Calu3 (cell line): ENCODE results near the gene ALDH1A2. TPM values are rescaled to one million over a fixed set of nuclear protein-coding genes. Genes with fewer than 3 reads are reported as not detected.

Experiments used
- BruUV-seq: library from RNA; stranded (reverse); fragments of 400-500 nt; replicated peaks from 2 replicates; lab custom pipeline; 2021; lab: Mats Ljungman, UMichigan
- CTCF ChIA-PET: fragments of 300-600 bp; sonication (Branson Sonifier 250); formaldehyde crosslinking; loops from one replicate; lab custom pipeline; 2022; ENCODE audit warnings: antibody characterized with exemption; lab: Charles Lee
- DNase-seq: peaks from one replicate; pipeline ENCODE4 v3.0.0; 2022
- H3K27ac Mint-ChIP-seq: one replicate; pipeline ENCODE4 v1.8.0; 2022; ENCODE audit warnings: mixed read lengths; ENCODE audit not compliant: unreplicated experiment
- H3K27me3 Mint-ChIP-seq: one replicate; pipeline ENCODE4 v1.8.0; 2022; ENCODE audit warnings: mixed read lengths; ENCODE audit not compliant: unreplicated experiment
- H3K36me3 Mint-ChIP-seq: one replicate; pipeline ENCODE4 v1.8.0; 2022; ENCODE audit warnings: mild to moderate bottlenecking, moderate library complexity, mixed read lengths; ENCODE audit not compliant: insufficient read depth, unreplicated experiment
- H3K4me1 Mint-ChIP-seq: one replicate; pipeline ENCODE4 v1.8.0; 2022; ENCODE audit warnings: mild to moderate bottlenecking, low read depth, mixed read lengths; ENCODE audit not compliant: unreplicated experiment
- H3K4me3 Mint-ChIP-seq: one replicate; pipeline ENCODE4 v1.8.0; 2022; ENCODE audit warnings: mild to moderate bottlenecking, low read depth, moderate library complexity, mixed read lengths; ENCODE audit not compliant: unreplicated experiment
- H3K9me3 Mint-ChIP-seq: one replicate; pipeline ENCODE4 v1.8.0; 2022; ENCODE audit warnings: low read depth, mixed read lengths; ENCODE audit not compliant: unreplicated experiment
- intact Hi-C: fragments of 100-400 bp; cut with micrococcal nuclease; formaldehyde crosslinking; loops from one replicate; pipeline ENCODE4 v1.10.0; 2022; ENCODE audit not compliant: unreplicated experiment
- total RNA-seq: library from RNA; stranded (reverse); gene quantifications from 2 replicates; pipeline ENCODE4 v1.2.3, GENCODE V29; 2022
- TF ChIP-seq, protein P1 (sequence below): fragments of 200-600 bp; IDR thresholded peaks from one replicate; pipeline ENCODE4 v1.8.0; 2022; ENCODE audit warnings: antibody characterized with exemption; ENCODE audit not compliant: unreplicated experiment

Gene ALDH1A2
- total RNA-seq, 1 experiment from 2014 or later = 219 TPM

DNA sequence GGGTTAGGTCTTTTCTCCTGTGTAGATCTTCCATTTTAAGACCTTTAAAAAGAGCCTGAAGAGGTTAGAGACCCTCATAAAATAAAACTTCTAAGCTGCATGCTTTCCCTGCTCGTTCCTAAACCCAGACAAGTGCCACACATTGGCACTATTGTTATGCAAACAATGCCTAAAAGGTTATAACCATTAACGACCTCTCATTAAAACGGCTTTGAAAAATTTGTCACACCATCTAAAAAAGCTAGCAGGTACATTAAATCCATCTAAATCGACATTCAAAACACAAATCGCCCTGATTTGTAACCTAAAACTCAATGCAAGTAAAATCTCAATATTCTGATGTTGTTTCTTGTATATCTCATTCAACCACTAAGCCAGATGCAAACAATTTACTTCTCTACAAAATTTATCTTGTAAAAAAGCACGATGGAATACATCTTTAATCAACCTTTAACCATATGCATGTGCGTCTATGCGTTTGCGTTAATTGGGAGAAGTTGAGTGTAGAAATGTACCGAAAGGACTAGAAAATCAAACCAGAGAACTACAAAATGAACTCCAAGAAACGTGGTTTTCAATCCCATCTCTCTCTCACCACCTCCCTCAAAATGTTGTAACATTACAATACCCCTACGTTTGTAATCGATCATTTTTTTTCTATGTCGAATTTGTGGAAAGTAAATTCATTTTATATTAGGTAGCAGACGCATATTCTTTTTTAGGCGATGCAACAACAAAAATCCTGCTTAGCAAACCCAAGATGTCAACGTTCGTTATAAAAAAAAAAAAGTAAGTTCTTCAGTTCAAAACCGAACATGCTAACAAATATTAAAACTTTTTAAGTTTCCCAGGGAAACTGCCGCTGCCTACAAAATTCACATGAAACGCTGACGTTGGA, 1.2 kb downstream of the ALDH1A2 start:
- DNase-seq = no peak
- Mint-ChIP-seq H3K36me3 (peaks cover 40% of the 10 kb centered on the region), H3K9me3 (no peaks in the 10 kb centered on the region), H3K4me3 (peak overlapping the region; percentile 93), H3K27ac (peak overlapping the region; percentile 81), H3K4me1 (peaks cover 33% of the 10 kb centered on the region), H3K27me3 (no peaks in the 10 kb centered on the region)
- intact Hi-C loops = loop anchor here (2.0 kb wide), 1 partner anchor 24 kb away; no protein-coding TSS in a partner anchor
- no TSS peak for BruUV-seq
- TF ChIP-seq, protein P1, sequence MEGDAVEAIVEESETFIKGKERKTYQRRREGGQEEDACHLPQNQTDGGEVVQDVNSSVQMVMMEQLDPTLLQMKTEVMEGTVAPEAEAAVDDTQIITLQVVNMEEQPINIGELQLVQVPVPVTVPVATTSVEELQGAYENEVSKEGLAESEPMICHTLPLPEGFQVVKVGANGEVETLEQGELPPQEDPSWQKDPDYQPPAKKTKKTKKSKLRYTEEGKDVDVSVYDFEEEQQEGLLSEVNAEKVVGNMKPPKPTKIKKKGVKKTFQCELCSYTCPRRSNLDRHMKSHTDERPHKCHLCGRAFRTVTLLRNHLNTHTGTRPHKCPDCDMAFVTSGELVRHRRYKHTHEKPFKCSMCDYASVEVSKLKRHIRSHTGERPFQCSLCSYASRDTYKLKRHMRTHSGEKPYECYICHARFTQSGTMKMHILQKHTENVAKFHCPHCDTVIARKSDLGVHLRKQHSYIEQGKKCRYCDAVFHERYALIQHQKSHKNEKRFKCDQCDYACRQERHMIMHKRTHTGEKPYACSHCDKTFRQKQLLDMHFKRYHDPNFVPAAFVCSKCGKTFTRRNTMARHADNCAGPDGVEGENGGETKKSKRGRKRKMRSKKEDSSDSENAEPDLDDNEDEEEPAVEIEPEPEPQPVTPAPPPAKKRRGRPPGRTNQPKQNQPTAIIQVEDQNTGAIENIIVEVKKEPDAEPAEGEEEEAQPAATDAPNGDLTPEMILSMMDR = no peak
- CTCF ChIA-PET = interaction anchor here (0.8 kb wide), 1 partner anchor 313 kb away, joined by 6 read pairs; no protein-coding TSS in a partner anchor

DNA sequence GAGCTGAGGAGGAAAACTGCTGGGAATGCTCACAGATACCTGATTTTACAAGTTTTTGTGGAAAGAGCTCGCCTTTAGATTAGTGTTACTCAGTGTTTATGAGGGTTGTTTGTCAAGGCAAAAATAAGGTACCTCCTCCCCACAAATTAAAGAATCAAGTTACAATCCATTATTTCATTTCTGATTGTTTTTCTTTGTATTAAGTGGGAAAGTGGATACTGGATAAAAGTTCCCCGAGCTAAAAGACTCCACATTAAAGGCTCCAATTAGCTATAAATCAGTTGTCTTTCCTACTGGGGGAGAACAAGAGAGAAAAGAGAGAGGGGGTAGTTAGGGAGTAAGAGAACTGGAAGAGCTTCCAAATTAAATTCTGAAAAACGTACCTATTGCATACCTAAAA, 1.9 kb downstream of the ALDH1A2 start:
- Mint-ChIP-seq H3K27ac (peak overlapping the region; percentile 81), H3K9me3 (no peaks in the 10 kb centered on the region), H3K4me1 (peaks cover 40% of the 10 kb centered on the region), H3K27me3 (no peaks in the 10 kb centered on the region), H3K36me3 (peaks cover 40% of the 10 kb centered on the region), H3K4me3 (peak overlapping the region; percentile 93)
- CTCF ChIA-PET = interaction anchor here (0.8 kb wide), 1 partner anchor 313 kb away, joined by 6 read pairs; no protein-coding TSS in a partner anchor
- TF ChIP-seq, protein P1 = no peak
- DNase-seq = no peak
- intact Hi-C loops = loop anchor here (2.0 kb wide), 1 partner anchor 23 kb away; no protein-coding TSS in a partner anchor
- no TSS peak for BruUV-seq

DNA sequence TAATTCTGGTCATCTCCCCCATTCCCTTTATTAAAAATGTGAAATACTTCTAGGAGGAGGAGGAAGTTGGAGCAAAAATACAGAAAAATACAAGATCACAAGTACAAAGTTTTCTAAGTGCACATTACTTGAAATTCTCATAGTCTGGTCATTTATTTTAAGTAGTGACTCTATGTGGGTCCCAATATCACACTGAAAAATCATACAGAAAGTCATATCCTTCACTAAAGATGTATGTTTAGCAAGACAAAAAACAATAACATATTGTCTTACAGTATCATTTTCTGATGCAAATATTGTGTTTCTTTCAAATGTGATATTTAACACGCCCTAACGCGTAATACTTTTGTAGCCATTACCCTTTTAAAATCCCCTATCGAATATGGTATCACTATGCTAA, 2.5 kb downstream of the ALDH1A2 start:
- no peak for DNase-seq
- Mint-ChIP-seq H3K9me3 (no peaks in the 10 kb centered on the region), H3K27ac (peak overlapping the region; percentile 81), H3K4me3 (peak overlapping the region; percentile 93), H3K4me1 (peaks cover 46% of the 10 kb centered on the region), H3K36me3 (peaks cover 40% of the 10 kb centered on the region), H3K27me3 (no peaks in the 10 kb centered on the region)
- TF ChIP-seq, protein P1 = no peak
- CTCF ChIA-PET = interaction anchor here (0.8 kb wide), 1 partner anchor 312 kb away, joined by 6 read pairs; no protein-coding TSS in a partner anchor
- BruUV-seq = no TSS peak
- intact Hi-C loops = no loop called here

DNA sequence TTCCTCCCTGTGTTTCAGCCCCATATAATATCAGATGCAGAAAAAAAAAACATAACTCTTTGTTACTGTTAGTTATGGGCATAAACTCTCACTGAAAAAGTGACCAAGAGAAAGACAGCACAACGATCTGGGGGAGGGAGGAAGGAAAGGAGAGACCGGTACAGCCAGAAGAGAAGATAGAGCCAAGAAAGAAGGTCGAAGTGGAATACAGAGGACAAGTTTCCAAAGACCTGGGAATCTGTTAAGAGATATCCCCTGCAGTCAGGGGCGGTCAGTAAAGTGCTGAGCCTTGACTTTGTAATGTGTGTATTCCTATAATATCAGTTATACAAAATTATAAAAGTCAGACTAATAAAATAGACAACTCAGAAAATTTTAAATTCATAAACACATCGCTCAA, 3.3 kb downstream of the ALDH1A2 start:
- no peak for DNase-seq
- Mint-ChIP-seq H3K36me3 (peaks cover 45% of the 10 kb centered on the region), H3K4me3 (peak overlapping the region; percentile 93), H3K27ac (peak overlapping the region; percentile 28), H3K9me3 (no peaks in the 10 kb centered on the region), H3K27me3 (no peaks in the 10 kb centered on the region), H3K4me1 (peaks cover 54% of the 10 kb centered on the region)
- intact Hi-C loops = no loop called here
- CTCF ChIA-PET = no interaction called here
- no TSS peak for BruUV-seq
- TF ChIP-seq, protein P1 = no peak
